Muscle layer of duodenum (tissue), 2 donors: ENCODE measurements around the gene SPOP.

ENCODE experiments used
- H3K27ac ChIP-seq: one replicate; pipeline ENCODE4 v1.7.0; 2013; ENCODE audit warnings: mild to moderate bottlenecking, low read length
- H3K27me3 ChIP-seq: one replicate; pipeline ENCODE4 v1.7.0; 2013; ENCODE audit warnings: low read depth, mild to moderate bottlenecking, control low read depth, low read length
- H3K36me3 ChIP-seq, 2 donors: one replicate each; pipeline ENCODE4 v1.7.0; 2013; ENCODE audit warnings: low read length in 2 of 2, control low read depth in 1 of 2, mild to moderate bottlenecking in 1 of 2; ENCODE audit not compliant: insufficient read depth in 2 of 2, control insufficient read depth in 1 of 2
- H3K4me1 ChIP-seq, 2 donors: one replicate each; pipeline ENCODE4 v1.7.0; 2013; ENCODE audit warnings: low read length in 2 of 2, mild to moderate bottlenecking in 2 of 2, control low read depth in 1 of 2, moderate library complexity in 1 of 2; ENCODE audit not compliant: insufficient read depth in 2 of 2, control insufficient read depth in 1 of 2
- H3K4me3 ChIP-seq, 2 donors: one replicate each; pipeline ENCODE4 v1.7.0; 2013; ENCODE audit warnings: low read length in 2 of 2, low read depth in 1 of 2, mild to moderate bottlenecking in 1 of 2
- H3K9me3 ChIP-seq, 2 donors: one replicate each; pipeline ENCODE4 v1.7.0; 2013; ENCODE audit warnings: low read length in 2 of 2, control low read depth in 1 of 2, mild to moderate bottlenecking in 1 of 2; ENCODE audit not compliant: control insufficient read depth in 1 of 2
- donor health status: healthy.

The SPOP gene

DNA sequence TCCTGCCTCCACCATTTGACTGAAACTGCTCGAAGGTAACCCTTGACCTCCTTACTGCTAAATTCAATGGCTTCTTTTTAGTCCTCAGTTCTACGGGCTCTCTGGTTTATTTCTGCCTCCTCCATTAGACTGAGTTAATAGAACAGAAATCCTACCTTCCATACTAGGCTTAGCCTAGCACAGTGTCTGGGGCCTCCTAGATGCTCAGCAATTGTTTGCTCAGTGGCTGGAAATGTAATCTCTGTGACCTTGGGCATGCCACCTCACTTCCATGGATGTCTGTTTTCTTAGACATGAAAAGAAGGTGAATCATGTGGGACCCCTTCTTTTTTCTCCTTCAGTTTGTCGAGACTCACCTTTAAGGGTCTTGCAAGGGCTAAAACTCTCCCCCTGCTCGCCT is 82.6 kb downstream of the SPOP start:
- Histone ChIP-seq H3K4me1 (peaks cover 0 to 9% of the 10 kb centered on the region in 2 donors), H3K4me3 (no peak overlapping the region), H3K36me3 (peaks cover 10 to 51% of the 10 kb centered on the region in 2 donors), H3K27me3 (no peaks in the 10 kb centered on the region), H3K27ac (no peak overlapping the region), H3K9me3 (no peaks in the 10 kb centered on the region)

DNA sequence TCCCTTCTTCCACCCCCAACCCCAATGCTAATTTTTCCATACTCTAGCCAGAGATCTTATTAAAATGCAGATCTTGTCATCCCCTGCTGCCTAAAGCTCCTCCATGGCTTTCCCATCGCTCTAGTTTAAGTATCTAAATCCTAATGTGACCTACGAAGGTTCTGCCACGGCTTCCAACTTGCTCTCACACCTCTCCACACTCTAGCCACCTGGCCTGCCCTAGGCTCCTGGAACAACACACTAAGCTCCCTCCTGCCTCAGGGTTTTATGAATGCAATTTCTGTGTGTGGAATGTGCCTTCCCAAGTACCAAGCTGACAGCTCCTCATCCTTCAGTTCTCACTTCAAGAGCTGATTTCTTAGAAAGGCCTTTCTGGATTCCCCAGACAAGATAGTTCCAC is 85.6 kb downstream of the SPOP start:
- no peaks in the 10 kb centered on the region for H3K9me3 ChIP-seq
- H3K27me3 ChIP-seq = no peaks in the 10 kb centered on the region
- H3K4me3 ChIP-seq = no peak overlapping the region
- peaks cover 7 to 49% of the 10 kb centered on the region in 2 donors for H3K36me3 ChIP-seq
- H3K27ac ChIP-seq = no peak overlapping the region
- H3K4me1 ChIP-seq = peaks cover 0 to under 1% of the 10 kb centered on the region in 2 donors

DNA sequence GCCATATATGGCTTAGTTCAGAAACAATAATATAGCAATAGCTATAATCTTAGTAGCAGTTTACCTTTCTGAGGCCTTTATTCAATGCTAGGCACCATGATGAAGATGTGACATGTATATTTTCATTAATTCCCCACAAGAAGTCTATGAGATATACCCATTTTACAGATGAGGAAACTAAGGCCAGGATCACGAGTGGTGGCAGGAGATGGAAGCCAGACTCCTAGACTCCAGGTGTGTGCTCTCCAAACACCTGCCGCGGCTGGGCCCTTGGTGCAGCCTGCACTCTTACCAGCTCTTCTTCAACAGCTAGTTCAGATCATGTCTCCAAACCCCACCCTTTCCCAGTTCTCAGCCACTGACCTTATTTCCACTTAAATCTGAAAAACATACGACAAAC is 87.0 kb downstream of the SPOP start:
- no peak overlapping the region for H3K4me3 ChIP-seq
- no peak overlapping the region for H3K27ac ChIP-seq

DNA sequence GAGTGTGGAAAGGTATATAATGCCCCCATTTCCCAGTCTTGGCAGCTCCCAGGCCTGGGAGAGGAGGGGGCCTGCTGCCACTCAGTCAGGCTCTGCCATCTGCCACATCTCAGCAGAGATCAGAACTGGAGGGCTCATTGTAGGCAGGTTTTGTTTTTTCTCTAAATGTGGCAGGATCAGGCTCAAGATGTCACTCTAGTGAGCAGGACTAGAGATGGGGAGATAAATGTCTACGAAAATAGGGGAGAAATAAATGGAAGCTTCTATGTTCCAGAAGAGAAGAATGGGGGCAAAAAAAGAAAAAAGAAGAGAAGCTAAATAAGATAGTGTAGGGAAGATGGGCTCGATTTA is 88.3 kb downstream of the SPOP start:
- Histone ChIP-seq H3K36me3 (peaks cover 7 to 27% of the 10 kb centered on the region in 2 donors), H3K4me3 (no peak overlapping the region), H3K9me3 (no peaks in the 10 kb centered on the region), H3K27me3 (no peaks in the 10 kb centered on the region), H3K27ac (no peak overlapping the region), H3K4me1 (no peaks in the 10 kb centered on the region)

More for the DNA sequence above, 87.0 kb downstream of the SPOP start:
- no peaks in the 10 kb centered on the region for H3K4me1 ChIP-seq
- H3K27me3 ChIP-seq = no peaks in the 10 kb centered on the region
- peaks cover 7 to 35% of the 10 kb centered on the region in 2 donors for H3K36me3 ChIP-seq
- no peaks in the 10 kb centered on the region for H3K9me3 ChIP-seq

DNA sequence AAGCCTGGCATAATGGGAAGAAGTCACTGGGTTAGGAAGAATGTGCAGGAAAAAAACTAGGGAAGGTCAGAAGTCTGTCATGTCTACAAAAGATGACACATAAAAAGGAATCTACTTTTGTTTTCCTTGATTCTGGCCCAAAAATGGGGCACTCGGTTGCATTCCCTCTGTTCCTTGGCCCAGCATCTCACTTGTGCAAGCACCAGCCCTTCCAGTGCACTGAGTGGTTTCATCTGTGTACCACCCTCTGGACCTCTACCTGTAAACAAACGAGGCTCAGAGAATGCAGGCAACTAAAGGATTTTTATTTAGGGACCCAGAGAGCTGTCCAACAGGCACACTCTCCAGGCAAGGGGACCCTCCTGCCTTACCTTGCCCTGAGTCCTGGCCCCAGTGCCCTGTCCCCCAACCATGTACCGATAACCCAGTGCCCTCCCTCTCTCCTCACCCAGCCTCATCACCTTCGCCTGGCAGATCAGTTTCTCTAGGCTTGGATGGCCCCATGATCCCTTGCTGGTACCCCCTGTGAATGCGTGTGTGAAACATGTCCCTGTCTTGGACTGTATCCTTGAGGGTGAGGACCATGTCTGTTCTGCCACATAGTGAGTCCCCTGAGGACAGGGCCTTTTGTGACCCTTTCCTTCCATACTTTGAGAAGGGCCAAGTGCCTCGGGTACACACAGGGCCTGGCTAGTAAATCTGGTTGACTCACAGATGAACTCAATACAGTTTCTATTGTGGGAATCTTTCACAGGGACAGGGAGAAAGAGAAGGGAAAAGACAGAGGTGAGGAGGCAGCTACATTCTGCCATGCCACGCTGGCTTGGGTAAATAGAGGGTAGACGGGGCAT is 88.9 kb downstream of the SPOP start:
- Histone ChIP-seq H3K27ac (no peak overlapping the region), H3K36me3 (peaks cover 7 to 23% of the 10 kb centered on the region in 2 donors), H3K27me3 (no peaks in the 10 kb centered on the region), H3K4me1 (peaks cover 0 to under 1% of the 10 kb centered on the region in 2 donors), H3K9me3 (no peaks in the 10 kb centered on the region), H3K4me3 (no peak overlapping the region)

DNA sequence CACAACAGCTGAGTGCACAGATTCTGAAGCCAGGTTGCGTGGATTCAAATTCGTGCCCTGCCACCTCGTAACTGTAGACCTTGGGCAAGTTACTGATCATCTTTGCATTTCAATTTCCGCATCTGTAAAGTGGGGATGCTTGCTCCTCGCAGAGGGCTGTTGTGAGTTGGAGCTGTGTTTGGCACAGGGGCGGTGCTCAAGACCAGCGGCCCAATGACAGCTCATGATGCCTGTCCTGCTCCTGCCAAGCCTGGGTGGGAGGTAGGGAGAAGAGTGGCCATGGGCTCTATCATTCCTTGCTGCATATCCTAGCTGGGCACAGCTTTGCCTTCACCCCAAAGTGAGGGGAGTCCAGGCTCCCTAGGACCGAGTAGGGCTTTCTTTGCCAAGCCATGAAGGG is 89.6 kb downstream of the SPOP start:
- H3K4me1 ChIP-seq = peaks cover 0 to 4% of the 10 kb centered on the region in 2 donors
- H3K4me3 ChIP-seq = no peak overlapping the region
- no peaks in the 10 kb centered on the region for H3K9me3 ChIP-seq
- peaks cover 7 to 18% of the 10 kb centered on the region in 2 donors for H3K36me3 ChIP-seq
- no peaks in the 10 kb centered on the region for H3K27me3 ChIP-seq
- H3K27ac ChIP-seq = no peak overlapping the region

DNA sequence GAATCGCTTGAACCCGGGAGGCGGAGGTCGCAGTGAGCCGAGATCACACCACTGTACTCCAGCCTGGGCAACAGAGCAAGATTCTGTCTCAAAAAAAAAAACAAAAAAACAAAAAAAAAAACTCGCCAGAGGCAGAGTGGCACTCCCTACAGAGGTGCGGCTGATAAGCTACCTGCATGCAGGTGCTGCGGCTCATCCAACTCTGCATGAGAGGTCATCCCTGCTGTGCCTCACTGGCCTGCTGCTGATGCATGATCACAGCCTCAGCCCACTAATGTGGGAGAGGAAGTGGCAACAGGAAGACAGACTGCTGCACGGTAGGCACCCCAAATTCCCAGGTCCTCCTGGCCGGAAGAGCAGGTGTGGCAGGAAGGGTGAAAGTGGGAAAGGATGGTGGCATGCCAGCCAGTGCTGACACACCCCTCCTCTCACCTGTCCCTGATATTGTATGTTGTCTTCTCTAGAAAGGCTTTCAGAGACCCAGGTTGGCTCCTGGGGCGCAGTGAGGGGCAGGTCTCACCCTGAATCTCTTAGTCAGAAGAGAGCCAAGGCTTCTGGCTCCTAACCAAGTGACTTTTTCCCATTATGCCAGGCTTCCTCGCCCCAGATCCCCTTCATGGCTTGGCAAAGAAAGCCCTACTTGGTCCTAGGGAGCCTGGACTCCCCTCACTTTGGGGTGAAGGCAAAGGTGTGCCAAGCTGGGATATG is 90.4 kb downstream of the SPOP start:
- Histone ChIP-seq H3K27ac (no peak overlapping the region), H3K36me3 (peaks cover 7 to 12% of the 10 kb centered on the region in 2 donors), H3K9me3 (no peaks in the 10 kb centered on the region), H3K27me3 (no peaks in the 10 kb centered on the region), H3K4me1 (peaks cover 0 to 4% of the 10 kb centered on the region in 2 donors), H3K4me3 (no peak overlapping the region)

DNA sequence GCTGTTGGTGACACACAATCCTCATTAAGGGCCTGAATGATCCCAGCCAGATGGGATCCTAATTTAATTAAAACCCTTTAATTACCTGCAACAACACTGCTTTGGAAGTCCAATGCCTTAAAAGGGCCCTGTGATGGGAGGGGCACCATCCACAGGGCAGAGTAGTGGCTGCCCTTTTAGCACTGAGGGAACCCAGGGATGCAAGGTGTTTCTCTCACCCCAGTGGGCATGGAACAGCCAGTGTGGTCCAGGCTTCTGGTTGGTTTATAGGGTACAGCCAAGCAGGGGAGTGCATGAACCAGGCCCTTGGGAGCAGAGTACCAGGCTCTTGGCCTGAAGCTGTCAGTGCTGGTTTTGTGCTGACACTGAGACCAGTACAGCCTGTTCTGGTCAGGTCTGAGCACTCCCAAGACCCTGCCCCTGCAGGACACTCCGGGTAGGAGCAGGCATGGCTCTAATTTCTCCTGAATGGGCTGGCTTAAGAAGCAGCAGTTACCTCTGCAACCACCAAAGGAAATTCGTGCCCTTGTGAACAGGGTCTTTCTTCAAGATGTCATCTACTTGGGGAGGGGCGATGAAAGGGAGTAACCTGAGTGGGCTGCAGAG is 92.4 kb downstream of the SPOP start:
- no peaks in the 10 kb centered on the region for H3K9me3 ChIP-seq
- H3K4me3 ChIP-seq = no peak overlapping the region
- peaks cover 4 to 10% of the 10 kb centered on the region in 2 donors for H3K36me3 ChIP-seq
- no peaks in the 10 kb centered on the region for H3K27me3 ChIP-seq
- H3K4me1 ChIP-seq = peaks cover 0 to 4% of the 10 kb centered on the region in 2 donors
- no peak overlapping the region for H3K27ac ChIP-seq

DNA sequence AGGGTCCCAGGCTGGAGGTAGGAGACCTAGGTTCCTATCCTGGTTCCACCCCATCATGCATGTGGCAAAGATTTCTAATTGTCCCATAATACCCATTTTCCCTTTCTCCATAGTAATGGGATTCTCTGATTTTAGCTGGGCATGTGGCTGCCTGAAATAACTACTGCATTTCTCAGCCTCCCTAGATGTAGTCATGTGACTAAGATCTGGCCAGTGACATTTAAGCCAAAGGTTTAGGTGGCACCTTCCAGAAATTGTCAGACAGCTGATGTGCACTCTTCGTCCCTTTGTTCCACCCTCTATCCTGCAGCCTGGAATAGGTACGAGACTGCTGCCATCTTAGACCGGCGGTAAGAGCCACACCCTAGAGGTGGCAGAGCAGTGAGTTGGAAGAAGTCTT is 94.0 kb downstream of the SPOP start:
- no peak overlapping the region for H3K4me3 ChIP-seq
- H3K27me3 ChIP-seq = no peaks in the 10 kb centered on the region
- H3K4me1 ChIP-seq = peaks cover 0 to 4% of the 10 kb centered on the region in 2 donors
- peaks cover 3 to 10% of the 10 kb centered on the region in 2 donors for H3K36me3 ChIP-seq
- no peaks in the 10 kb centered on the region for H3K9me3 ChIP-seq
- H3K27ac ChIP-seq = no peak overlapping the region

DNA sequence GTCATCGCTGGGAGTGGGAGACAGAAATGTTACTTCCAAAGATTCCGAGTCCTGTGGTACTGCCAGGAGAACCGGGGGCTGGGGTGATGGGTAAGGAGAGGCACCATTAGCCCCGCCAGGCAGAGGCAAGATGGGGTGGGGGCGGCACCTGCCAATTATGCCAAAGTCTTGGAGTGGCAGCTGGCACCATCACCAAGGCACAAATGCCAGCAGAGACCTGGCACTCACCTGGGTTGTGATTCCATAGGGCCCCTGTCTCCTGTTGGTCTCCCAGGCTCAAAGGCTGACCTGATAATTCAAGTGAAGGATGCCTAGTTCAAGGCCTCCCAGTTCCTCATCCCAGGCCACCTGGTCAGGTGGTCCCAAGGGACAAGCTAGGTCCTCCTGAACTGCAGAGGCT is 94.7 kb downstream of the SPOP start:
- H3K36me3 ChIP-seq = peaks cover 3 to 7% of the 10 kb centered on the region in 2 donors
- no peak overlapping the region for H3K4me3 ChIP-seq
- no peaks in the 10 kb centered on the region for H3K9me3 ChIP-seq
- no peaks in the 10 kb centered on the region for H3K27me3 ChIP-seq
- H3K27ac ChIP-seq = no peak overlapping the region
- H3K4me1 ChIP-seq = peaks cover 0 to 9% of the 10 kb centered on the region in 2 donors

DNA sequence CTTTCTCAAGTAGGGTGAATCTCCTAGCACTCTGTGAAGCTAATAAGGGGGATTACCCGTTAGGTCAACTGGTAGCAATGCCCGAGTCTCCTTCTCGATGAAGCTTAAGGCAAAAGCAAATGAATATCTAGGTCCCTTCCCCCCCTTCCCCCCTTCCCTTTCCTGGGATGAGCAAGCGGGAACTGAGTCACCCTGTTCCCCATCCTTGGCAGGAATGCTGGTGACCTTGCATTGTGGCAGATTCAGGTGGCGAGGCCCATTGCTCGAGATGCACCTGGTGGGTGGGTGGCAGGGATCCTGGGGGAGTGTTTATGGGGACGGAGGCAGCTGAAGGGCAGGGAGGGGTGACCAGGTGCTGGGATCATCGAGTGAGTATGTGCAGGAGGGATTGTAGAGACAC is 95.1 kb downstream of the SPOP start:
- no peaks in the 10 kb centered on the region for H3K9me3 ChIP-seq
- H3K36me3 ChIP-seq = peaks cover 0 to 2% of the 10 kb centered on the region in 2 donors
- peaks cover 0 to 13% of the 10 kb centered on the region in 2 donors for H3K4me1 ChIP-seq
- H3K27ac ChIP-seq = no peak overlapping the region
- H3K4me3 ChIP-seq = no peak overlapping the region
- H3K27me3 ChIP-seq = no peaks in the 10 kb centered on the region
